Body of pancreas (tissue), 4 donors: ENCODE results near the gene KRT72. TPM values are rescaled to one million over a fixed set of nuclear protein-coding genes. Genes with fewer than 3 reads are reported as not detected.

Experiments
- ATAC-seq: fragments of 150-250 bp; one replicate; pipeline ENCODE4 v1.9.1; 2016
- DNase-seq, 4 donors: peaks; one replicate each; pipeline ENCODE4 v3.0.0-alpha.2; 2019
- H3K27ac ChIP-seq, 4 donors: fragments of 200-600 bp; sonication (generic); 1 replicate in 3 of 4; 2 replicates in 1 of 4; pipeline versions ENCODE4 v1.5.1 to v1.6.1; 2016 to 2019; ENCODE audit warnings: mild to moderate bottlenecking in 1 of 4, mixed read lengths in 1 of 4, moderate library complexity in 1 of 4
- H3K27me3 ChIP-seq, 2 donors: fragments of 200-600 bp; sonication (generic); one replicate each; pipeline ENCODE4 v1.6.0; 2016; ENCODE audit warnings: mild to moderate bottlenecking in 1 of 2
- H3K36me3 ChIP-seq, 2 donors: fragments of 200-600 bp; sonication (generic); replicated peaks in 1 of 2; 2 replicates each; pipeline ENCODE4 v1.5.1; 2016; ENCODE audit warnings: low read depth in 2 of 2; ENCODE audit not compliant: insufficient read depth in 1 of 2
- H3K4me1 ChIP-seq: fragments of 200-600 bp; sonication (generic); one replicate; pipeline ENCODE4 v1.6.0; 2016
- H3K4me3 ChIP-seq, 2 donors: fragments of 200-600 bp; sonication (generic); 1 replicate in 1 of 2; 2 replicates in 1 of 2; pipeline ENCODE4 v1.5.1; 2016 to 2019
- H3K9me3 ChIP-seq, 3 donors: fragments of 200-600 bp; sonication (generic); 1 replicate in 2 of 3; 2 replicates in 1 of 3; pipeline ENCODE4 v1.5.1; 2016
- POLR2A ChIP-seq, 3 donors: fragments of 450-650 bp; IDR thresholded peaks; one replicate each; pipeline ENCODE4 v1.6.1; 2016; ENCODE audit warnings: antibody characterized with exemption in 3 of 3, mild to moderate bottlenecking in 2 of 3
- WGBS, 2 donors: methylation state at CpG; one replicate each; pipeline ENCODE4 v1.1.5; 2017; 5-methylcytosine and 5-hydroxymethylcytosine counted together
- intact Hi-C: fragments of 100-400 bp; cut with DNase I; formaldehyde crosslinking; loops from one replicate; pipeline ENCODE4 v1.15.1; 2023
- total RNA-seq, 2 donors: library from RNA; depleted of rRNA; stranded (reverse); fragments of >200 nt; gene quantifications; one replicate each; pipeline ENCODE4 v1.1.0, GENCODE V29; 2016
- TF ChIP-seq, protein P1 (sequence below), 7 experiments: fragments of 450-650 bp in 4 of 7; fragments of 200-600 bp in 3 of 7; sonication (generic) in 3 of 7; IDR thresholded peaks; one replicate each; pipeline ENCODE4 v1.5.1; 2016 to 2019; ENCODE audit warnings: antibody characterized with exemption in 7 of 7

Gene KRT72
- total RNA-seq, 2 donors from 2014 or later, result not detected

DNA sequence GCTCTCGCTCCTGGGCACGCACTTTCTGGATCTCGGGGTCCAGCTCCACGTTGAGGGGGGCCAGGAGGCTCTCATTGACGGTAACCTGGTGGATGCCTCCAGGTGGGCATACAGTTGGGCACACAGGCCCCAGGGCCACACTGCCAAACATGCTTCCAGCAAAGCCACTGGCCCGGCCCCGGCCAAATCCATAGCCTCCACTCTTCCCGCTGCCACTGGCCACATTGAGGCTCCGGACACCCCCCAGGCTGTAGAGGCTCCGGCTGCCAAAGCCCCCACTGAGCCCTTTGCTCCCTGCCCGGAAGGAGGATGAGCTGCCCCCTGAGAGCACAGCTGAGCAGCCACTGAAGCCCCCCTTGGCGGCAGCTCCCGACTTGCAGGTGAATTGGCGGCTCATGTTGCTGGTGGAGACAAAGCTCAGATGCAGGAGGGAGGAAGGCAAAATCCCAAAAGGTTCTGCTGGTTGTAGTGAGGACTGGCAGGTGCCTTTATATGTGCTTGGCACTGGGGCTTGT is 48.5 kb downstream of the KRT72 start, which contains the start of gene KRT71:
TSS of gene KRT71 (minus strand) at position 465 of the 515 bp plus-strand sequence. CDS start at position 397, 68 bp downstream.
- ATAC-seq (no peak), DNase-seq (no peak)
- no peak for TF ChIP-seq POLR2A (IDR thresholded peaks at IDR 0.05)
- TF ChIP-seq, protein P1, sequence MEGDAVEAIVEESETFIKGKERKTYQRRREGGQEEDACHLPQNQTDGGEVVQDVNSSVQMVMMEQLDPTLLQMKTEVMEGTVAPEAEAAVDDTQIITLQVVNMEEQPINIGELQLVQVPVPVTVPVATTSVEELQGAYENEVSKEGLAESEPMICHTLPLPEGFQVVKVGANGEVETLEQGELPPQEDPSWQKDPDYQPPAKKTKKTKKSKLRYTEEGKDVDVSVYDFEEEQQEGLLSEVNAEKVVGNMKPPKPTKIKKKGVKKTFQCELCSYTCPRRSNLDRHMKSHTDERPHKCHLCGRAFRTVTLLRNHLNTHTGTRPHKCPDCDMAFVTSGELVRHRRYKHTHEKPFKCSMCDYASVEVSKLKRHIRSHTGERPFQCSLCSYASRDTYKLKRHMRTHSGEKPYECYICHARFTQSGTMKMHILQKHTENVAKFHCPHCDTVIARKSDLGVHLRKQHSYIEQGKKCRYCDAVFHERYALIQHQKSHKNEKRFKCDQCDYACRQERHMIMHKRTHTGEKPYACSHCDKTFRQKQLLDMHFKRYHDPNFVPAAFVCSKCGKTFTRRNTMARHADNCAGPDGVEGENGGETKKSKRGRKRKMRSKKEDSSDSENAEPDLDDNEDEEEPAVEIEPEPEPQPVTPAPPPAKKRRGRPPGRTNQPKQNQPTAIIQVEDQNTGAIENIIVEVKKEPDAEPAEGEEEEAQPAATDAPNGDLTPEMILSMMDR (IDR thresholded peaks at IDR 0.05), result no peak
- Histone ChIP-seq H3K4me3 (no peak within 1 kb of the TSS), H3K27me3 (no peaks in the 10 kb centered on the region), H3K27ac (no peak within 1 kb of the TSS), H3K4me1 (no peaks in the 10 kb centered on the region), H3K36me3 (no peaks in the 10 kb centered on the region), H3K9me3 (no peaks in the 10 kb centered on the region)
- WGBS, 2 donors, result 73 to 79% methylated on average over 14 of the region's 14 CpGs
- intact Hi-C loops, result no loop called here

DNA sequence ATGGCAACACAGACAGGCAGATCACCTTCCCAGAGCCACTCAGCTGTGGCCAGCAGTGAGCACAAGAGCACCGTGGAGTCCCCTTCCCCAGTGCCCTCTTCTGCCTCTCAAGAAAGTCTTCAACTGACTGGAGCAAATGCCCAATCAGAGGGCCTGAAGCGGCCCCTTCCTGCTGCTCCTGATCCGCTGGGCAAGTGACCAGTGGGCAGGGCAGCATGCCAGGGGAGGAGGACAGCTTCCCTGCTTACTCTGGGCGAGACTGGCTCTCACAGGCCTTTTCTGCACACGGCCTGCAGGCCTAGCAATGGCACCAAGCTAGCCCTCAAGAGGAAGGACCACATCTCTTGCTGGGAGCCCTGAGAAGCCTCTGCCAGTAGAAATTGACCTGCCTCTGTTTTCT is 49.2 kb downstream of the KRT72 start:
- DNase-seq (peak in 2 of 4 donors; percentile 10 to 26), ATAC-seq (no peak)
- H3K27me3 ChIP-seq, result no peaks in the 10 kb centered on the region
- no peaks in the 10 kb centered on the region for H3K9me3 ChIP-seq
- TF ChIP-seq, protein P1 (IDR thresholded peaks at IDR 0.05), result no peak
- no peak for TF ChIP-seq POLR2A (IDR thresholded peaks at IDR 0.05)
- WGBS, 2 donors, result 60 to 63% methylated on average over 1 to 5 of the region's 5 CpGs
- intact Hi-C loops, result no loop called here
- no peaks in the 10 kb centered on the region for H3K36me3 ChIP-seq
- H3K27ac ChIP-seq, result no peak overlapping the region
- no peak overlapping the region for H3K4me3 ChIP-seq
- no peaks in the 10 kb centered on the region for H3K4me1 ChIP-seq

DNA sequence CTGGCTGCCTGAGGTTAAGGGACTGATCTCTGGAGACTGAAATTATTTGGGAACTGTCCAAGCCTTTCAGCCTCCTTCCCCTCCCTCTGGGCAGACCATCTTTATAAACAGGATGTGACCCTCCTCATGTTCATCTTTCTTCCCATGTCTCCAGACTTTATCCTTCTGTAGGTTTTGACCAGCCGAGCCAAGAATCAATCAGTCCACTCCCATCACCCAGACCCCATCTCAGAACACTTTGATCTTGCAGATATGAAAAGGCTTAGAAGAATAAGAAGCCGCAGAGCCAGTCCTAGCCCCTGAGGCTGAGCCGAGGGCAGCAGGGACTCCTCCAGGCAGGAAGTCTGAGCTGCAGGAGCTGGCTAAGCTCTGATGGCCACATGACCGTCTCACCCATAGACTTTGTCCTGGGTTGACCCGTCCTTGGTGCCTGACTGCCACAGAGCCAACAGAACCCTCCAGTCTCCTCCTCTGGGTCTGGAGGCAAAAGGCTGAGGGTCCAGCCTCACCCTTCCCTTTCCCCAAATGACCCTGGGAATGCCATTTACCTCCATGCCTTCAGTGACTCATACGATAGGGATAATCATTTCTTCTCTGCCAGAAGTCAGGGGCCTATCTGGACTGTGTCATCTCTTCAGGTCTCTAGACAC is 49.9 kb downstream of the KRT72 start:
- WGBS, 2 donors, result 56 to 58% methylated on average over 4 to 6 of the region's 6 CpGs
- no peaks in the 10 kb centered on the region for H3K36me3 ChIP-seq
- H3K9me3 ChIP-seq, result no peaks in the 10 kb centered on the region
- intact Hi-C loops, result no loop called here
- no peak overlapping the region for H3K27ac ChIP-seq
- H3K4me3 ChIP-seq, result no peak overlapping the region
- ATAC-seq (no peak), DNase-seq (no peak)
- no peaks in the 10 kb centered on the region for H3K27me3 ChIP-seq
- no peaks in the 10 kb centered on the region for H3K4me1 ChIP-seq
- TF ChIP-seq POLR2A (IDR thresholded peaks at IDR 0.05), result no peak
- TF ChIP-seq, protein P1 (IDR thresholded peaks at IDR 0.05), result no peak

DNA sequence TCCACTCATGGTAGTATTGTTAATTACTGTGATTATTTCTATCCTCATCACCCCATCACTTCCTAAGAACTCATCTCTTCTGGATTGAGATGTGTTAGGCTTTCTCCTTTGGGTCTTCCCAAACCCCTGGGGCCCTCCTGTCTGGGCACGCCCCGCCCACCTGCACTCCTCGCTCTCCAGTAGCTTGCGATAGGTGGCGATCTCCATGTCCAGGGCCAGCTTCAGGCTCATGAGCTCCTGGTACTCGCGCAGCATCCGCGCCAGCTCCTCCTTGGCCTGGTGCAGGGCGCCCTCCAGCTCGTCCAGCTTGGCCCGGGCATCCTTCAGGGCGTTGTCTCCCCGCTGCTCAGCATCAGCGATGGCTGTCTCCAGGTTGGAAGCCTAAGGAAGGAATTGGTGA is 55.1 kb downstream of the KRT72 start:
- Histone ChIP-seq H3K4me1 (no peaks in the 10 kb centered on the region), H3K4me3 (no peak overlapping the region), H3K9me3 (no peaks in the 10 kb centered on the region), H3K27ac (no peak overlapping the region), H3K27me3 (no peaks in the 10 kb centered on the region), H3K36me3 (no peaks in the 10 kb centered on the region)
- intact Hi-C loops, result no loop called here
- no peak for DNase-seq
- ATAC-seq, result no peak
- 76 to 81% methylated on average over 12 of the region's 15 CpGs for WGBS, 2 donors
- TF ChIP-seq POLR2A (IDR thresholded peaks at IDR 0.05), result no peak
- TF ChIP-seq, protein P1 (IDR thresholded peaks at IDR 0.05), result no peak
